Esophagus muscularis mucosa (tissue), 4 donors: ENCODE data around the gene CDK5RAP2. TPM values are rescaled to one million over a fixed set of nuclear protein-coding genes. Genes with fewer than 3 reads are reported as not detected.

Experiments used
- DNase-seq: peaks from one replicate; pipeline ENCODE4 v3.0.0-alpha.2; 2017; ENCODE audit errors: extremely low spot score
- H3K27ac ChIP-seq, 4 donors: fragments of 200-600 bp; sonication (generic); replicated peaks in 1 of 4; 1 replicate in 3 of 4; 2 replicates in 1 of 4; pipeline ENCODE4 v1.5.1; 2016 to 2019; ENCODE audit warnings: mild to moderate bottlenecking in 1 of 4
- H3K27me3 ChIP-seq, 4 donors: fragments of 200-600 bp; sonication (generic); one replicate each; pipeline versions ENCODE4 v1.5.1 to v1.6.0; 2016 to 2019
- H3K36me3 ChIP-seq, 4 donors: fragments of 200-600 bp; sonication (generic); one replicate each; pipeline ENCODE4 v1.5.1; 2016 to 2019
- H3K4me1 ChIP-seq, 4 donors: fragments of 200-600 bp; sonication (generic); one replicate each; pipeline ENCODE4 v1.5.1; 2016 to 2019
- H3K4me3 ChIP-seq, 4 donors: fragments of 200-600 bp; sonication (generic); 1 replicate in 2 of 4; 2 replicates in 2 of 4; pipeline ENCODE4 v1.5.1; 2016 to 2019; ENCODE audit warnings: mild to moderate bottlenecking in 4 of 4, moderate library complexity in 1 of 4
- H3K9me3 ChIP-seq, 4 donors: fragments of 200-600 bp; sonication (generic); 1 replicate in 3 of 4; 2 replicates in 1 of 4; pipeline ENCODE4 v1.5.1; 2016 to 2019
- EP300 ChIP-seq: sonication (generic); formaldehyde crosslinking; IDR thresholded peaks from one replicate; pipeline ENCODE4 v1.6.1; 2017; ENCODE audit warnings: antibody characterized with exemption
- POLR2A ChIP-seq: fragments of 450-650 bp; IDR thresholded peaks from one replicate; pipeline ENCODE4 v1.6.1; 2017; ENCODE audit warnings: antibody characterized with exemption, moderate library complexity, mild to moderate bottlenecking, low read depth
- POLR2AphosphoS5 ChIP-seq, 2 donors: sonication (generic); formaldehyde crosslinking; IDR thresholded peaks; one replicate each; pipeline ENCODE4 v1.6.1; 2017; ENCODE audit warnings: antibody characterized with exemption in 2 of 2
- WGBS: methylation state at CpG from one replicate; pipeline ENCODE4 v1.1.5; 2018; 5-methylcytosine and 5-hydroxymethylcytosine counted together
- intact Hi-C: fragments of 100-400 bp; cut with DNase I; formaldehyde crosslinking; loops from one replicate; pipeline ENCODE4 v1.15.1; 2023
- total RNA-seq, 4 donors: library from RNA; depleted of rRNA; stranded (reverse); fragments of >200 nt; gene quantifications; one replicate each; pipeline versions ENCODE4 v1.1.0 to v1.2.1, GENCODE V29; 2016
- TF ChIP-seq, protein P1 (sequence below), 3 experiments: fragments of 200-600 bp in 2 of 3; fragments of 450-650 bp in 1 of 3; sonication (generic) in 2 of 3; IDR thresholded peaks; one replicate each; pipeline ENCODE4 v1.5.1; 2017 to 2019; ENCODE audit warnings: antibody characterized with exemption in 3 of 3, mild to moderate bottlenecking in 2 of 3, moderate library complexity in 1 of 3

Gene CDK5RAP2
- total RNA-seq, 4 donors from 2014 or later: 34.6 to 38.6 (median 36.7) TPM

- H3K27ac ChIP-seq: no peak overlapping the region
- H3K4me1 ChIP-seq: peaks cover 13 to 37% (median 33%) of the 10 kb centered on the region in 4 donors
- intact Hi-C loops: no loop called here
- peaks cover 12 to 54% (median 28%) of the 10 kb centered on the region in 4 donors for H3K36me3 ChIP-seq
- H3K4me3 ChIP-seq: no peak overlapping the region
- no peaks in the 10 kb centered on the region for H3K9me3 ChIP-seq
- 93% methylated on average over 15 of the region's 15 CpGs for WGBS
- DNase-seq: no peak
- TF ChIP-seq POLR2AphosphoS5 (IDR thresholded peaks at IDR 0.05): no peak
- TF ChIP-seq POLR2A: no peak
- TF ChIP-seq, protein P1, sequence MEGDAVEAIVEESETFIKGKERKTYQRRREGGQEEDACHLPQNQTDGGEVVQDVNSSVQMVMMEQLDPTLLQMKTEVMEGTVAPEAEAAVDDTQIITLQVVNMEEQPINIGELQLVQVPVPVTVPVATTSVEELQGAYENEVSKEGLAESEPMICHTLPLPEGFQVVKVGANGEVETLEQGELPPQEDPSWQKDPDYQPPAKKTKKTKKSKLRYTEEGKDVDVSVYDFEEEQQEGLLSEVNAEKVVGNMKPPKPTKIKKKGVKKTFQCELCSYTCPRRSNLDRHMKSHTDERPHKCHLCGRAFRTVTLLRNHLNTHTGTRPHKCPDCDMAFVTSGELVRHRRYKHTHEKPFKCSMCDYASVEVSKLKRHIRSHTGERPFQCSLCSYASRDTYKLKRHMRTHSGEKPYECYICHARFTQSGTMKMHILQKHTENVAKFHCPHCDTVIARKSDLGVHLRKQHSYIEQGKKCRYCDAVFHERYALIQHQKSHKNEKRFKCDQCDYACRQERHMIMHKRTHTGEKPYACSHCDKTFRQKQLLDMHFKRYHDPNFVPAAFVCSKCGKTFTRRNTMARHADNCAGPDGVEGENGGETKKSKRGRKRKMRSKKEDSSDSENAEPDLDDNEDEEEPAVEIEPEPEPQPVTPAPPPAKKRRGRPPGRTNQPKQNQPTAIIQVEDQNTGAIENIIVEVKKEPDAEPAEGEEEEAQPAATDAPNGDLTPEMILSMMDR (IDR thresholded peaks at IDR 0.05): no peak
- no peak for TF ChIP-seq EP300
- H3K27me3 ChIP-seq: no peaks in the 10 kb centered on the region
These were observed 166.6 kb downstream of the CDK5RAP2 start for GRCh38 chr9:120413121-120414048.

GRCh38 chr9:120412425-120412951 lies 167.5 kb downstream of the CDK5RAP2 start:
- Histone ChIP-seq H3K27me3 (no peaks in the 10 kb centered on the region), H3K4me1 (peaks cover 13 to 36% (median 33%) of the 10 kb centered on the region in 4 donors), H3K27ac (peak overlapping the region; percentile 21 to 56 (median 48)), H3K4me3 (no peak overlapping the region), H3K36me3 (peaks cover 20 to 60% (median 35%) of the 10 kb centered on the region in 4 donors), H3K9me3 (no peaks in the 10 kb centered on the region)
- DNase-seq: no peak
- TF ChIP-seq, protein P1 (IDR thresholded peaks at IDR 0.05): no peak
- TF ChIP-seq POLR2A: no peak
- no peak for TF ChIP-seq EP300
- TF ChIP-seq POLR2AphosphoS5 (IDR thresholded peaks at IDR 0.05): no peak
- intact Hi-C loops: no loop called here
- WGBS: 76% methylated on average over 4 of the region's 4 CpGs

- intact Hi-C loops: no loop called here
- no peak for DNase-seq
- 84% methylated on average over 5 of the region's 5 CpGs for WGBS
- Histone ChIP-seq H3K27me3 (no peaks in the 10 kb centered on the region), H3K4me1 (peaks cover 13 to 31% (median 28%) of the 10 kb centered on the region in 4 donors), H3K36me3 (peaks cover 20 to 60% (median 38%) of the 10 kb centered on the region in 4 donors), H3K9me3 (no peaks in the 10 kb centered on the region), H3K4me3 (no peak overlapping the region), H3K27ac (peak overlapping the region; percentile 21 to 56 (median 48))
- TF ChIP-seq EP300 (no peak), POLR2AphosphoS5 (IDR thresholded peaks at IDR 0.05) (no peak), POLR2A (no peak)
- TF ChIP-seq, protein P1 (IDR thresholded peaks at IDR 0.05): no peak
These were observed 168.0 kb downstream of the CDK5RAP2 start for GRCh38 chr9:120411862-120412424.

- H3K36me3 ChIP-seq: peaks cover 20 to 68% (median 47%) of the 10 kb centered on the region in 4 donors
- DNase-seq: no peak
- peaks cover 13 to 28% (median 26%) of the 10 kb centered on the region in 4 donors for H3K4me1 ChIP-seq
- TF ChIP-seq EP300 (no peak), POLR2AphosphoS5 (IDR thresholded peaks at IDR 0.05) (no peak), POLR2A (no peak)
- TF ChIP-seq, protein P1 (IDR thresholded peaks at IDR 0.05): no peak
- no peaks in the 10 kb centered on the region for H3K9me3 ChIP-seq
- intact Hi-C loops: no loop called here
- H3K4me3 ChIP-seq: no peak overlapping the region
- H3K27me3 ChIP-seq: no peaks in the 10 kb centered on the region
- WGBS: 41% methylated on average over 3 of the region's 3 CpGs
- H3K27ac ChIP-seq: peak overlapping the region; percentile 21 to 56 (median 48)
These were observed 169.0 kb downstream of the CDK5RAP2 start for GRCh38 chr9:120410925-120411501.
